GM12878 (cell line): ENCODE measurements around the gene FSHB.

Experiments used
- BACH1 ChIP-seq: fragments of 450-650 bp; IDR thresholded peaks from 2 replicates; pipeline ENCODE4 v1.6.1; 2017; ENCODE audit warnings: mild to moderate bottlenecking, borderline replicate concordance
- HDGF ChIP-seq: fragments of 450-650 bp; IDR thresholded peaks from 2 replicates; pipeline ENCODE4 v1.6.1; 2016; ENCODE audit warnings: antibody characterized with exemption
- JUND ChIP-seq: IDR thresholded peaks from 2 replicates; pipeline ENCODE4 v1.6.1; 2012; ENCODE audit warnings: low read depth, mild to moderate bottlenecking, low read length, improper control_type of control experiment, moderate library complexity
- STAT3 ChIP-seq: IDR thresholded peaks from 2 replicates; pipeline ENCODE4 v1.6.1; 2011; ENCODE audit warnings: low read depth, low read length, improper control_type of control experiment
- TAF1 ChIP-seq: IDR thresholded peaks from 2 replicates; pipeline ENCODE4 v1.6.1; 2011; ENCODE audit warnings: mild to moderate bottlenecking, low read depth, low read length, borderline replicate concordance
- TF ChIP-seq, protein P1 (sequence below): fragments of 450-650 bp; formaldehyde crosslinking; IDR thresholded peaks from 2 replicates; pipeline ENCODE4 v1.5.0; 2022; ENCODE audit warnings: mild to moderate bottlenecking, missing genetic modification characterization
- TF ChIP-seq, protein P2 (sequence below): fragments of 450-650 bp; IDR thresholded peaks from 2 replicates; pipeline ENCODE4 v1.6.1; 2018; ENCODE audit warnings: borderline replicate concordance, mild to moderate bottlenecking; ENCODE audit not compliant: partially characterized antibody
- TF ChIP-seq, protein P3 (sequence below), 3 experiments: IDR thresholded peaks in 2 of 3; conservative IDR thresholded peaks in 1 of 3; 2 replicates each; pipeline ENCODE4 v1.5.1; 2011; ENCODE audit warnings: low read depth in 3 of 3, low read length in 3 of 3, mild to moderate bottlenecking in 3 of 3, control low read depth in 2 of 3, moderate library complexity in 2 of 3, inconsistent platforms in 1 of 3, mixed read lengths in 1 of 3; ENCODE audit not compliant: control insufficient read depth in 2 of 3, insufficient read depth in 1 of 3; ENCODE audit errors: extremely low read depth in 1 of 3

DNA sequence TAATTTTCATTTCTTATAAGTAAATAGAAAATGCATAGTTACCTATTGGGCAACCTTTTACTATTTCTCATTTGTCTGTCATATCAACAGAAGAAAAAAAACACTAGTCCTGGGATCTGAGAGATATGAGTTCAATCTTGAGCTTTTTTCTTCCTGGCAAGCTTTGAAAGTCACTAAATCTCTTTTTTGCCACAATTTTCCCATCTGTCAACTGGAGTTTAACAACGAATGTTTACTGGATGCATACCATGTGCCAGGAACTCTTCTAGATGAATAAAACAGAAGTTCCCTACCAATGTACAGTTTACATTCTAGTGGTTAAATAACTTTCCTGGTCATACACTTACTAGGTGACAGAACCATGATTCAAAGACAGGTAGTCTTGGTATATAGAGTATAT, 31.0 kb downstream of the FSHB start:
- TF ChIP-seq HDGF (no peak), STAT3 (no peak), TAF1 (no peak), JUND (no peak), BACH1 (no peak)
- TF ChIP-seq, protein P1, sequence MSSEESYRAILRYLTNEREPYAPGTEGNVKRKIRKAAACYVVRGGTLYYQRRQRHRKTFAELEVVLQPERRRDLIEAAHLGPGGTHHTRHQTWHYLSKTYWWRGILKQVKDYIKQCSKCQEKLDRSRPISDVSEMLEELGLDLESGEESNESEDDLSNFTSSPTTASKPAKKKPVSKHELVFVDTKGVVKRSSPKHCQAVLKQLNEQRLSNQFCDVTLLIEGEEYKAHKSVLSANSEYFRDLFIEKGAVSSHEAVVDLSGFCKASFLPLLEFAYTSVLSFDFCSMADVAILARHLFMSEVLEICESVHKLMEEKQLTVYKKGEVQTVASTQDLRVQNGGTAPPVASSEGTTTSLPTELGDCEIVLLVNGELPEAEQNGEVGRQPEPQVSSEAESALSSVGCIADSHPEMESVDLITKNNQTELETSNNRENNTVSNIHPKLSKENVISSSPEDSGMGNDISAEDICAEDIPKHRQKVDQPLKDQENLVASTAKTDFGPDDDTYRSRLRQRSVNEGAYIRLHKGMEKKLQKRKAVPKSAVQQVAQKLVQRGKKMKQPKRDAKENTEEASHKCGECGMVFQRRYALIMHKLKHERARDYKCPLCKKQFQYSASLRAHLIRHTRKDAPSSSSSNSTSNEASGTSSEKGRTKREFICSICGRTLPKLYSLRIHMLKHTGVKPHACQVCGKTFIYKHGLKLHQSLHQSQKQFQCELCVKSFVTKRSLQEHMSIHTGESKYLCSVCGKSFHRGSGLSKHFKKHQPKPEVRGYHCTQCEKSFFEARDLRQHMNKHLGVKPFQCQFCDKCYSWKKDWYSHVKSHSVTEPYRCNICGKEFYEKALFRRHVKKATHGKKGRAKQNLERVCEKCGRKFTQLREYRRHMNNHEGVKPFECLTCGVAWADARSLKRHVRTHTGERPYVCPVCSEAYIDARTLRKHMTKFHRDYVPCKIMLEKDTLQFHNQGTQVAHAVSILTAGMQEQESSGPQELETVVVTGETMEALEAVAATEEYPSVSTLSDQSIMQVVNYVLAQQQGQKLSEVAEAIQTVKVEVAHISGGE (CRISPR knock-in tag), result no peak
- TF ChIP-seq, protein P2, sequence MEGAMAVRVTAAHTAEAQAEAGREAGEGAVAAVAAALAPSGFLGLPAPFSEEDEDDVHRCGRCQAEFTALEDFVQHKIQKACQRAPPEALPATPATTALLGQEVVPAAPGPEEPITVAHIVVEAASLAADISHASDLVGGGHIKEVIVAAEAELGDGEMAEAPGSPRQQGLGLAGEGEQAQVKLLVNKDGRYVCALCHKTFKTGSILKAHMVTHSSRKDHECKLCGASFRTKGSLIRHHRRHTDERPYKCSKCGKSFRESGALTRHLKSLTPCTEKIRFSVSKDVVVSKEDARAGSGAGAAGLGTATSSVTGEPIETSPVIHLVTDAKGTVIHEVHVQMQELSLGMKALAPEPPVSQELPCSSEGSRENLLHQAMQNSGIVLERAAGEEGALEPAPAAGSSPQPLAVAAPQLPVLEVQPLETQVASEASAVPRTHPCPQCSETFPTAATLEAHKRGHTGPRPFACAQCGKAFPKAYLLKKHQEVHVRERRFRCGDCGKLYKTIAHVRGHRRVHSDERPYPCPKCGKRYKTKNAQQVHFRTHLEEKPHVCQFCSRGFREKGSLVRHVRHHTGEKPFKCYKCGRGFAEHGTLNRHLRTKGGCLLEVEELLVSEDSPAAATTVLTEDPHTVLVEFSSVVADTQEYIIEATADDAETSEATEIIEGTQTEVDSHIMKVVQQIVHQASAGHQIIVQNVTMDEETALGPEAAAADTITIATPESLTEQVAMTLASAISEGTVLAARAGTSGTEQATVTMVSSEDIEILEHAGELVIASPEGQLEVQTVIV, result no peak
- TF ChIP-seq, protein P3, sequence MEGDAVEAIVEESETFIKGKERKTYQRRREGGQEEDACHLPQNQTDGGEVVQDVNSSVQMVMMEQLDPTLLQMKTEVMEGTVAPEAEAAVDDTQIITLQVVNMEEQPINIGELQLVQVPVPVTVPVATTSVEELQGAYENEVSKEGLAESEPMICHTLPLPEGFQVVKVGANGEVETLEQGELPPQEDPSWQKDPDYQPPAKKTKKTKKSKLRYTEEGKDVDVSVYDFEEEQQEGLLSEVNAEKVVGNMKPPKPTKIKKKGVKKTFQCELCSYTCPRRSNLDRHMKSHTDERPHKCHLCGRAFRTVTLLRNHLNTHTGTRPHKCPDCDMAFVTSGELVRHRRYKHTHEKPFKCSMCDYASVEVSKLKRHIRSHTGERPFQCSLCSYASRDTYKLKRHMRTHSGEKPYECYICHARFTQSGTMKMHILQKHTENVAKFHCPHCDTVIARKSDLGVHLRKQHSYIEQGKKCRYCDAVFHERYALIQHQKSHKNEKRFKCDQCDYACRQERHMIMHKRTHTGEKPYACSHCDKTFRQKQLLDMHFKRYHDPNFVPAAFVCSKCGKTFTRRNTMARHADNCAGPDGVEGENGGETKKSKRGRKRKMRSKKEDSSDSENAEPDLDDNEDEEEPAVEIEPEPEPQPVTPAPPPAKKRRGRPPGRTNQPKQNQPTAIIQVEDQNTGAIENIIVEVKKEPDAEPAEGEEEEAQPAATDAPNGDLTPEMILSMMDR (IDR thresholded peaks at IDR 0.05 in 2 of 3, conservative IDR thresholded peaks at IDR 0.05 in 1 of 3; ENCODE audit: control insufficient read depth in 2 of 3, extremely low read depth in 1 of 3, insufficient read depth in 1 of 3, low read depth in 3 of 3, low read length in 3 of 3), result no peak
